GM12878 (cell line): ENCODE measurements around the gene PNPLA4. TPM values are rescaled to one million over a fixed set of nuclear protein-coding genes. Genes with fewer than 3 reads are reported as not detected.

Source experiments
- ATAC-seq: fragments of 200-7000 bp; cut with Tn5 transposase; 3 replicates; pipeline ENCODE4 v1.9.1; 2020; ENCODE audit warnings: mild to moderate bottlenecking, moderate library complexity
- BruUV-seq: library from RNA; stranded (reverse); fragments of 400-500 nt; replicated peaks from 2 replicates; lab custom pipeline; 2021; lab: Mats Ljungman, UMichigan
- CTCF ChIA-PET: fragments of 300-600 bp; sonication (Branson Sonifier 250); formaldehyde crosslinking; extraction: SDS; loops from one replicate; lab custom pipeline; 2021; ENCODE audit warnings: inconsistent platforms; lab: Yijun Ruan, JAX
- POLR2A ChIA-PET: fragments of 350-600 bp; formaldehyde crosslinking; extraction: SDS; loops from one replicate; lab custom pipeline; 2021; ENCODE audit warnings: inconsistent platforms; lab: Charles Lee
- RAD21 ChIA-PET: fragments of 300-600 bp; sonication (Branson Sonifier 250); formaldehyde crosslinking; loops from one replicate; lab custom pipeline; 2023; ENCODE audit warnings: antibody characterized with exemption; ENCODE audit not compliant: unreplicated experiment; lab: Charles Lee
- SMC1A ChIA-PET: fragments of 300-600 bp; sonication (Branson Sonifier 250); formaldehyde crosslinking; loops from one replicate; lab custom pipeline; 2023; ENCODE audit not compliant: unreplicated experiment, uncharacterized antibody; lab: Charles Lee
- DNase-seq: peaks from one replicate; pipeline ENCODE4 v3.0.0-alpha.2; 2011; ENCODE audit warnings: low read depth, low spot score
- FAIRE-seq: peaks from 3 replicates; lab custom pipeline; 2011; peaks lifted over from hg19 to GRCh38; lab: Jason Lieb, UNC
- H2AFZ ChIP-seq: 2 replicates; pipeline ENCODE4 v1.6.0; 2011; ENCODE audit warnings: low read depth, low read length, control low read depth; ENCODE audit not compliant: control insufficient read depth
- H3K27ac ChIP-seq: 2 replicates; pipeline ENCODE4 v1.5.1; 2011; ENCODE audit warnings: control low read depth; ENCODE audit not compliant: control insufficient read depth, insufficient read depth
- H3K27me3 ChIP-seq, 2 experiments: replicated peaks in 1 of 2; 2 replicates each; pipeline versions ENCODE4 v1.6.0 to v1.6.1; 2011; ENCODE audit warnings: low read length in 1 of 2; ENCODE audit not compliant: control insufficient read depth in 2 of 2, insufficient read depth in 2 of 2
- H3K36me3 ChIP-seq, 2 experiments: 2 replicates each; pipeline ENCODE4 v1.5.1; 2011; ENCODE audit warnings: low read length in 1 of 2; ENCODE audit not compliant: control insufficient read depth in 2 of 2, insufficient read depth in 2 of 2
- H3K4me1 ChIP-seq: 2 replicates; pipeline ENCODE4 v1.6.1; 2011; ENCODE audit warnings: mild to moderate bottlenecking, low read length, moderate library complexity, mixed read lengths; ENCODE audit not compliant: control insufficient read depth, insufficient read depth
- H3K4me2 ChIP-seq: 2 replicates; pipeline ENCODE4 v1.6.0; 2011; ENCODE audit warnings: control low read depth; ENCODE audit not compliant: control insufficient read depth, insufficient read depth
- H3K4me3 ChIP-seq: fragments of 200-600 bp; sonication (generic); 2 replicates; pipeline ENCODE4 v1.5.1; 2016
- H3K79me2 ChIP-seq: 2 replicates; pipeline ENCODE4 v1.6.0; 2011; ENCODE audit warnings: low read length; ENCODE audit not compliant: control insufficient read depth, insufficient read depth
- H3K9ac ChIP-seq: 2 replicates; pipeline ENCODE4 v1.8.0; 2011; ENCODE audit warnings: low read length, control low read depth, mixed read lengths; ENCODE audit not compliant: control insufficient read depth, insufficient read depth
- H3K9me3 ChIP-seq: replicated peaks from 3 replicates; pipeline ENCODE4 v1.5.1; 2011; ENCODE audit warnings: mild to moderate bottlenecking, low read length; ENCODE audit not compliant: control insufficient read depth, insufficient read depth
- H4K20me1 ChIP-seq: 2 replicates; pipeline ENCODE4 v1.6.0; 2011; ENCODE audit not compliant: control insufficient read depth, insufficient read depth
- BHLHE40 ChIP-seq, 2 experiments: fragments of 450-650 bp in 1 of 2; IDR thresholded peaks; 2 replicates each; pipeline ENCODE4 v1.6.1; 2011 to 2017; ENCODE audit warnings: low read depth in 2 of 2, borderline replicate concordance in 1 of 2, improper control_type of control experiment in 1 of 2, low read length in 1 of 2, mild to moderate bottlenecking in 1 of 2
- EED ChIP-seq: sonication (generic); IDR thresholded peaks from 2 replicates; pipeline ENCODE4 v1.6.1; 2016; ENCODE audit warnings: antibody characterized with exemption, low read depth
- ESRRA ChIP-seq: IDR thresholded peaks from 2 replicates; pipeline ENCODE4 v1.6.1; 2012; ENCODE audit warnings: mild to moderate bottlenecking, low read length, improper control_type of control experiment
- HCFC1 ChIP-seq: fragments of 150-350 bp; IDR thresholded peaks from 2 replicates; pipeline ENCODE4 v1.6.1; 2014; ENCODE audit warnings: low read length
- KLF5 ChIP-seq: fragments of 450-650 bp; IDR thresholded peaks from 2 replicates; pipeline ENCODE4 v1.6.1; 2014; ENCODE audit warnings: mild to moderate bottlenecking; ENCODE audit not compliant: partially characterized antibody
- PAX8 ChIP-seq: fragments of 450-650 bp; IDR thresholded peaks from 2 replicates; pipeline ENCODE4 v1.6.1; 2017; ENCODE audit warnings: mild to moderate bottlenecking, moderate library complexity
- RBBP5 ChIP-seq: fragments of 200-600 bp; sonication (generic); conservative IDR thresholded peaks from 2 replicates; pipeline ENCODE4 v1.6.1; 2016
- RELA ChIP-seq: fragments of 450-650 bp; IDR thresholded peaks from 2 replicates; pipeline ENCODE4 v1.8.0; 2014; ENCODE audit warnings: borderline replicate concordance; ENCODE audit not compliant: partially characterized antibody
- REST ChIP-seq: IDR thresholded peaks from 2 replicates; pipeline ENCODE4 v1.6.1; 2012; ENCODE audit warnings: mild to moderate bottlenecking, low read depth, low read length
- SREBF1 ChIP-seq: IDR thresholded peaks from 2 replicates; pipeline ENCODE4 v1.6.1; 2012; ENCODE audit warnings: mild to moderate bottlenecking, low read length
- STAT1 ChIP-seq: fragments of 450-650 bp; conservative IDR thresholded peaks from 2 replicates; pipeline ENCODE4 v1.6.1; 2014; ENCODE audit warnings: antibody characterized with exemption, mild to moderate bottlenecking
- TCF3 ChIP-seq: IDR thresholded peaks from 2 replicates; pipeline ENCODE4 v1.6.1; 2012; ENCODE audit warnings: low read depth, mild to moderate bottlenecking, low read length, borderline replicate concordance; ENCODE audit not compliant: insufficient read depth
- ZBTB4 ChIP-seq: fragments of 450-650 bp; formaldehyde crosslinking; IDR thresholded peaks from 2 replicates; pipeline ENCODE4 v1.4.0; 2022; ENCODE audit warnings: mild to moderate bottlenecking, moderate library complexity
- ZNF207 ChIP-seq: fragments of 450-650 bp; IDR thresholded peaks from 2 replicates; pipeline ENCODE4 v1.6.1; 2014; ENCODE audit warnings: antibody characterized with exemption, mild to moderate bottlenecking, borderline replicate concordance
- ZNF24 ChIP-seq: fragments of 450-650 bp; IDR thresholded peaks from 2 replicates; pipeline ENCODE4 v1.6.1; 2017; ENCODE audit warnings: antibody characterized with exemption, mild to moderate bottlenecking
- ZNF622 ChIP-seq: fragments of 450-650 bp; IDR thresholded peaks from 2 replicates; pipeline ENCODE4 v1.6.1; 2017; ENCODE audit warnings: mild to moderate bottlenecking, inconsistent platforms
- WGBS: methylation state at CpG from one replicate; pipeline ENCODE4 v1.1.6; 2016; ENCODE audit warnings: low lambda C conversion rate; ENCODE audit not compliant: insufficient replicate concordance, insufficient coverage; ENCODE audit errors: missing lambda C conversion rate; 5-methylcytosine and 5-hydroxymethylcytosine counted together
- in situ Hi-C: fragments of 300-500 bp; cut with MboI; formaldehyde crosslinking; loops from 9 replicates; pipeline ENCODE4 v1.14.3; 2018; ENCODE audit warnings: mixed read lengths
- intact Hi-C: fragments of 100-400 bp; cut with micrococcal nuclease; formaldehyde crosslinking; loops from one replicate; pipeline ENCODE4 v1.14.2; 2022; ENCODE audit not compliant: unreplicated experiment
- polyA plus RNA-seq, 11 experiments: library from polyadenylated mRNA; depleted of rRNA in 4 of 11; unstranded in 6 of 11; stranded (reverse) in 5 of 11; fragments of >200 nt; fragmentation: Nextera tagmentation in 4 of 11; fragmentation: Illumina TruSeq in 1 of 11; extraction: Ambion mirVana in 4 of 11; extraction: Trizol in 1 of 11; gene quantifications; 1 replicate in 1 of 11; 2 replicates in 10 of 11; pipeline versions ENCODE4 v1.2.1 to v1.2.3, GENCODE V29; 2011 to 2016; ENCODE audit warnings: inconsistent platforms in 2 of 11, missing spikeins in 2 of 11, low read depth in 1 of 11
- total RNA-seq, 4 experiments: library from RNA; depleted of rRNA in 3 of 4; stranded (reverse); fragments of >200 nt in 3 of 4; fragmentation: Illumina TruSeq in 1 of 4; extraction: Trizol in 1 of 4; gene quantifications; 2 replicates each; pipeline versions ENCODE4 v1.2.1 to v1.2.3, GENCODE V29; 2013 to 2021

The PNPLA4 gene
- total and polyA plus RNA-seq, 10 of the 15 experiments (the other 5 are each of a cell fraction or from before 2014, with no cell fraction given): 18.0 to 53.0 (median 33.6) TPM

GRCh38 chrX:7960246-7960645, 33.0 kb upstream of the PNPLA4 start (continued):
- no peak for TF ChIP-seq ZNF24
- no peak for TF ChIP-seq ZBTB4 (CRISPR knock-in tag)
- TF ChIP-seq SREBF1: no peak
- TF ChIP-seq KLF5: no peak
- TF ChIP-seq TCF3: no peak
- TF ChIP-seq RELA: no peak
- no peak for TF ChIP-seq ESRRA
- no peak for TF ChIP-seq ZNF622

GRCh38 chrX:7953446-7953845, 26.2 kb upstream of the PNPLA4 start:
- Histone ChIP-seq H3K4me3 (no peak overlapping the region), H3K9ac (no peak overlapping the region), H3K79me2 (peaks cover 3% of the 10 kb centered on the region), H3K9me3 (no peaks in the 10 kb centered on the region; the same call in 2 of the 3 replicates), H2AFZ (no peak overlapping the region), H3K27ac (no peak overlapping the region), H3K4me2 (no peak overlapping the region), H4K20me1 (no peaks in the 10 kb centered on the region), H3K4me1 (peaks cover 9% of the 10 kb centered on the region; the same call in 1 of the 2 replicates), H3K27me3 (no peaks in the 10 kb centered on the region), H3K36me3 (no peaks in the 10 kb centered on the region)
- ATAC-seq: no peak
- SMC1A ChIA-PET: interaction anchor here (0.9 kb wide), 1 partner anchor 10 kb away, joined by 3 read pairs; no protein-coding TSS in a partner anchor
- 69% methylated on average over 5 of the region's 5 CpGs for WGBS
- no peak for DNase-seq
- FAIRE-seq: no peak
- CTCF ChIA-PET: interaction anchor here (1.4 kb wide), 1 partner anchor 11 kb away, joined by 3 read pairs; no protein-coding TSS in a partner anchor
- RAD21 ChIA-PET: interaction anchor here (1.3 kb wide), 1 partner anchor 28 kb away, joined by 3 read pairs; no protein-coding TSS in a partner anchor
- POLR2A ChIA-PET: no interaction called here
- in situ Hi-C loops: no loop called here
- no TSS peak for BruUV-seq
- intact Hi-C loops: no loop called here
- no peak for TF ChIP-seq HCFC1
- no peak for TF ChIP-seq RBBP5
- TF ChIP-seq REST: no peak
- no peak for TF ChIP-seq BHLHE40 (IDR thresholded peaks at IDR 0.05; ENCODE audit: borderline replicate concordance in 1 of 2, low read depth in 2 of 2, low read length in 1 of 2)
- no peak for TF ChIP-seq EED
- TF ChIP-seq ZNF207: no peak
- TF ChIP-seq PAX8: no peak
- no peak for TF ChIP-seq STAT1
